T-cell (primary cell): ENCODE measurements around the gene A2M. TPM values are rescaled to one million over a fixed set of nuclear protein-coding genes. Genes with fewer than 3 reads are reported as not detected.
A peak's percentile ranks its signal among the peaks of the same experiment; 100 is the strongest.

ENCODE experiments used
- ATAC-seq, 4 experiments: fragments of 200-7000 bp in 3 of 4; fragments of 150-1000 bp in 1 of 4; cut with Tn5 transposase; replicated peaks in 1 of 4; 1 replicate in 3 of 4; 2 replicates in 1 of 4; pipeline ENCODE4 v1.10.0; 2021; ENCODE audit warnings: moderate library complexity in 3 of 4, mild to moderate bottlenecking in 2 of 4, moderate number of reproducible peaks in 1 of 4
- CTCF ChIA-PET, 2 donors: fragments of 300-600 bp; sonication (Branson Sonifier 250); formaldehyde crosslinking; loops; one replicate each; lab custom pipeline; 2022; ENCODE audit warnings: antibody characterized with exemption in 2 of 2; lab: Charles Lee
- POLR2A ChIA-PET, 2 donors: fragments of 300-600 bp; sonication (Branson Sonifier 250); formaldehyde crosslinking; loops; one replicate each; lab custom pipeline; 2022; ENCODE audit warnings: antibody characterized with exemption in 2 of 2; lab: Charles Lee
- DNase-seq, 35 experiments: peaks; one replicate each; pipeline versions ENCODE4 v3.0.0 to v3.0.0-alpha.2; 2013 to 2023
- H3K27ac ChIP-seq: one replicate; pipeline ENCODE4 v1.5.1; 2013; ENCODE audit warnings: low read length
- H3K27me3 ChIP-seq, 2 experiments: replicated peaks in 1 of 2; 1 replicate in 1 of 2; 2 replicates in 1 of 2; pipeline versions ENCODE4 v1.6.1 to v1.7.0; 2013; ENCODE audit warnings: low read length in 1 of 2, mixed read lengths in 1 of 2; ENCODE audit not compliant: control insufficient read depth in 2 of 2, insufficient read depth in 2 of 2; ENCODE audit errors: extremely low read depth in 1 of 2
- H3K36me3 ChIP-seq, 2 donors: 1 replicate in 1 of 2; 2 replicates in 1 of 2; pipeline versions ENCODE4 v1.6.1 to v1.7.0; 2013; ENCODE audit warnings: low read length in 1 of 2; ENCODE audit not compliant: control insufficient read depth in 2 of 2, insufficient read depth in 1 of 2; ENCODE audit errors: extremely low read depth in 1 of 2
- H3K4me1 ChIP-seq, 2 experiments: 1 replicate in 1 of 2; 2 replicates in 1 of 2; pipeline versions ENCODE4 v1.6.1 to v1.7.0; 2013; ENCODE audit warnings: low read length in 2 of 2, mixed read lengths in 1 of 2; ENCODE audit not compliant: insufficient read depth in 2 of 2, control insufficient read depth in 1 of 2; ENCODE audit errors: extremely low read depth in 1 of 2
- H3K4me3 ChIP-seq, 2 donors: 1 replicate in 1 of 2; 2 replicates in 1 of 2; pipeline versions ENCODE4 v1.5.1 to v1.7.0; 2013; ENCODE audit warnings: mild to moderate bottlenecking in 2 of 2, low read length in 1 of 2, moderate library complexity in 1 of 2; ENCODE audit not compliant: control insufficient read depth in 1 of 2; ENCODE audit errors: extremely low read depth in 1 of 2
- H3K9me3 ChIP-seq: 2 replicates; pipeline ENCODE4 v1.7.0; 2013
- H3K27ac Mint-ChIP-seq, 2 donors: one replicate each; pipeline ENCODE4 v1.8.0; 2020 to 2021; ENCODE audit warnings: mild to moderate bottlenecking in 2 of 2, mixed read lengths in 2 of 2
- H3K27me3 Mint-ChIP-seq, 2 donors: one replicate each; pipeline ENCODE4 v1.8.0; 2021 to 2022; ENCODE audit warnings: mixed read lengths in 2 of 2
- H3K36me3 Mint-ChIP-seq: one replicate; pipeline ENCODE4 v1.8.0; 2021; ENCODE audit warnings: mixed read lengths
- H3K4me1 Mint-ChIP-seq, 3 donors: one replicate each; pipeline ENCODE4 v1.8.0; 2020 to 2022; ENCODE audit warnings: mixed read lengths in 3 of 3, mild to moderate bottlenecking in 1 of 3
- H3K4me3 Mint-ChIP-seq, 3 donors: one replicate each; pipeline ENCODE4 v1.8.0; 2020 to 2022; ENCODE audit warnings: mild to moderate bottlenecking in 3 of 3, mixed read lengths in 3 of 3, moderate library complexity in 3 of 3
- H3K9me3 Mint-ChIP-seq, 3 donors: one replicate each; pipeline ENCODE4 v1.8.0; 2020 to 2022; ENCODE audit warnings: mixed read lengths in 3 of 3
- WGBS: methylation state at CpG from one replicate; pipeline ENCODE4 v1.1.5; 2013; ENCODE audit warnings: missing lambda C conversion rate; ENCODE audit not compliant: insufficient coverage; 5-methylcytosine and 5-hydroxymethylcytosine counted together
- total RNA-seq, 35 experiments: library from RNA in 6 of 35; stranded (reverse) in 6 of 35; fragments of 120-200 nt in 1 of 35; gene quantifications; one replicate each; pipeline versions ENCODE4 v1.2.1 to v1.2.4 and lab custom pipeline; 2013 to 2026

The A2M gene
- total RNA-seq, 5 donors from 2014 or later (not counting 1 experiment from before 2014, with no cell fraction given): 3.9 to 6.5 (median 4.9) TPM; not detected in 2

DNA sequence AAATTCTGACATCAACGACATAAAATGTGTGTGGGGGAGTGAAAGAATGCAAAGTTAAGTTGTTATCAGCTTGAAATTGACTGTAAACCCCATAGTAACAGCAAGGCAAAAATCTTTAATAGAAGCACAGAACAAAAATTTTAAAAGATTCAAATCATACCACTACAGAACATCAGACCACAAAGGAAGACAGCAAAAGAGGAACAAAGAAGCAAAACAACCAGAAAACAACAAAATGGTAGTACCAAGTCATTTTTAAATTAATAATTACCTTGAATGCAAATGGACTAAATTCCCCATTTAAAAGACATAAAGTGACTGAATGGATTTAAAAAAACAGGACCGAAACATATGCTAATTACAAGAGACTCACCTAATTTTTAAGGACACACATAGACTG is 31.3 kb downstream of the A2M start:
- Histone ChIP-seq H3K9me3 (no peaks in the 10 kb centered on the region), H3K27me3 (peaks cover 0 to 2% of the 10 kb centered on the region in 2 experiments), H3K4me3 (no peak overlapping the region), H3K36me3 (no peaks in the 10 kb centered on the region), H3K27ac (no peak overlapping the region), H3K4me1 (no peaks in the 10 kb centered on the region)
- Mint-ChIP-seq H3K27me3 (peaks cover 0 to 4% of the 10 kb centered on the region in 2 donors), H3K36me3 (peaks cover 24% of the 10 kb centered on the region), H3K4me3 (no peak overlapping the region), H3K4me1 (peaks cover 0 to 4% (median 0%) of the 10 kb centered on the region in 3 donors), H3K27ac (no peak overlapping the region), H3K9me3 (peaks cover 14 to 22% (median 16%) of the 10 kb centered on the region in 3 donors)
- ChIA-PET CTCF (no interaction called here), POLR2A (no interaction called here)
- DNase-seq (no peak), ATAC-seq (no peak)
- WGBS: no CpG with 5 or more reads among the region's 2 CpGs

DNA sequence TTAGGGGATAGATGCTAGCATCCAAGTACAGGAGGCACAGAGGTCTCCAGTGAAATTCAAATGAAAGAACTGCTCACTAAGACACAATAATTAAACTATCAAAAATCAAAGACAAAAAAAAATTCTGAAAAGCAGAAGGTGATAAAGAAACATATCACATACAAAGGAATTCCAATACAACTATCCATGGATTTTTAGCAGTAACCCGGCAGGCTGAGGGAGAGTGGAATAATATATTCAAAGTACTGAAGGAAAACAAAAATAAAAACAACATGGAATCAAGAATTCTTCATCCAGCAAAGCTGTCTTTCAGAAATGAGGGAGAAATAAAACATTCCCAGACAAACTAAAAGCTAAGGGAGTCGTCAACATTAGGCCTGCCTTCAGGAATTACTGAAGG is 31.9 kb downstream of the A2M start:
- H3K36me3 ChIP-seq: no peaks in the 10 kb centered on the region
- ChIA-PET CTCF (interaction anchor here in 1 of 2 donors (0.8 kb wide), 1 partner anchor 812 kb away, joined by 3 read pairs; no protein-coding TSS in a partner anchor), POLR2A (interaction anchor here in 1 of 2 donors (0.7 kb wide), 1 partner anchor 23 kb away, joined by 7 read pairs; no protein-coding TSS in a partner anchor)
- H3K4me3 ChIP-seq: no peak overlapping the region
- ATAC-seq (no peak), DNase-seq (no peak)
- Mint-ChIP-seq H3K9me3 (peaks cover 14 to 22% (median 16%) of the 10 kb centered on the region in 3 donors), H3K27ac (no peak overlapping the region), H3K4me1 (peaks cover 0 to 5% (median 0%) of the 10 kb centered on the region in 3 donors), H3K27me3 (peaks cover 0 to 4% of the 10 kb centered on the region in 2 donors), H3K4me3 (no peak overlapping the region), H3K36me3 (peaks cover 26% of the 10 kb centered on the region)
- H3K27ac ChIP-seq: no peak overlapping the region
- no CpG with 5 or more reads among the region's 2 CpGs for WGBS
- no peaks in the 10 kb centered on the region for H3K4me1 ChIP-seq
- no peaks in the 10 kb centered on the region for H3K9me3 ChIP-seq
- H3K27me3 ChIP-seq: peaks cover 0 to 2% of the 10 kb centered on the region in 2 experiments

DNA sequence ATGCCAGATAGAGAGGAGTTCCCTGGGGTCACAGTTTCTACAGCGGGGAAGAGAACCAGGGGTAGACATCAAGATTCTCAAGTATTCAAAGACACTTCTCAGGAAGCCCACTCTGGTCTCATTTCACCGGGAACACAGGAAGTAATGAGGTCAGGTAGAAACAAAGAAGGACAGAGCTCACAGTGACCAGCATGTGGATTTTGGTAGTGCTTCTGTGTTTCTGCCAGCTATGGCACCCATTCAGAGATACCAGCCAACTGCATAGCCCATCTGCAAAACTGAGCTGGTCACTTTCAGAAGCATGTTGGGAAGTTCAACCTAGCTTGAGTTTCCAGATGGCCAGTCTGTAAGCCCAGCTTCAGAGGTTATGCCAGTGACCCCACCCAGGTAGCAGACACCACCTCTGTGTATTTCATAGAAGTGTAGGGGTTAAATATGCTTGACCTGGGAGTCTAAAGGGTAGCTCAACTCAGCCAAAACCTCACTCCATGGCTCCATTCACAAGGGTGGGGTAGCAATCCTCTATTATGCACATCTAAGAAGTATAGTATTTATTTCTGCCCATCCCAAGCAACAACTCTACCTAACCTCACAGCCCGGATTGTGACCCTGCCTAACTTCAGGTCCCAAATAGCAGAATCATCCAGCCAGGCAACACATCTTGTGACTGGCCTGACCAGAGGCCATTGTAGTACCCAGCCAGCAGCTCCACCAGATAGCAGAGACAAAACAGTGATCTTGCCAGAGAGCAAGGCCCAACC is 33.9 kb downstream of the A2M start:
- POLR2A ChIA-PET: no interaction called here
- H3K9me3 Mint-ChIP-seq: peaks cover 14 to 22% (median 16%) of the 10 kb centered on the region in 3 donors
- peaks cover 39% of the 10 kb centered on the region for H3K36me3 Mint-ChIP-seq
- no peak overlapping the region for H3K27ac Mint-ChIP-seq
- peaks cover 0 to 4% of the 10 kb centered on the region in 2 donors for H3K36me3 ChIP-seq
- H3K4me3 ChIP-seq: no peak overlapping the region
- ATAC-seq (no peak), DNase-seq (no peak)
- peaks cover 0 to 5% (median 2%) of the 10 kb centered on the region in 3 donors for H3K4me1 Mint-ChIP-seq
- peaks cover 0 to 2% of the 10 kb centered on the region in 2 experiments for H3K27me3 ChIP-seq
- 100% methylated on average over 1 of the region's 3 CpGs for WGBS
- CTCF ChIA-PET: no interaction called here
- H3K27ac ChIP-seq: no peak overlapping the region
- H3K4me3 Mint-ChIP-seq: no peak overlapping the region
- H3K27me3 Mint-ChIP-seq: peaks cover 2 to 4% of the 10 kb centered on the region in 2 donors
- H3K4me1 ChIP-seq: no peaks in the 10 kb centered on the region
- no peaks in the 10 kb centered on the region for H3K9me3 ChIP-seq

DNA sequence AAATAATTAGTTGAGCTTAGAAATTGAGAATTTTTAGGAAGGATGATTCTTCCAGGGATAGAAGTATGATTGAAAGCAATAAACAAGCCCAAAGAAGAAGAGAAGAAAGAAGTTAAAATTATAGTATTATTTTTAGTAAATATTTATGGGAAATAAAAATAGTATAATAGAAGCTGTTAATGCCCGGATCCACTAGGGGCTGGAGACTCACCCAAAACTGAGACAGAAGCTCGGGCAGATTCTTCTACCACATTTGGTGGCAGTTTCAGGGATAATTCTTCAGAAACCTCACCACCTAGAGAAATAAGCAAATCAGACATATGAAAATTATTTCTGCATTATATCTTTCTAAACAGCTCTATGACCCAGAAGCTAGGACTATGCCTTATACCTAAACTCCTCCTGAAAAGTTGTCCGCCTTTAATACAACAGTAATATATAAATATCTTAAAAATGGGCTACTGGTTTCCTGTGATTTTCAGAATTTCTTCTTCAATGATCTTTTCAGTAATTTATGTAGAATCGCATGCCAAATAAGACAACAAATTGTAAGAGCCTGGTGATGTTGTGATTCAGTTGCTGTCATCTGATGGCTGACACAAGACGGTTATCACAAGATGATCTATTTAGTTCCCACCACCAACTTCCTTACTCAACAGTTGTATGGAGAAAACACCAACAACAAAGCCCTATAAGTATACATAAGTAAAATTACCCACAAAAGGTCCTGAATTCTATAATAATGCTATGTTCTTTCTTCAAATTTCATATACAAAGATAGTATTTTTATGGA is 35.6 kb downstream of the A2M start:
- no peak overlapping the region for H3K27ac ChIP-seq
- no peak for ATAC-seq
- CTCF ChIA-PET: no interaction called here
- H3K9me3 ChIP-seq: no peaks in the 10 kb centered on the region
- H3K27me3 ChIP-seq: peaks cover 0 to 2% of the 10 kb centered on the region in 2 experiments
- WGBS: 80% methylated on average over 1 of the region's 5 CpGs
- no peak overlapping the region for H3K4me3 Mint-ChIP-seq
- no peak overlapping the region for H3K4me3 ChIP-seq
- peaks cover 14 to 22% (median 16%) of the 10 kb centered on the region in 3 donors for H3K9me3 Mint-ChIP-seq
- POLR2A ChIA-PET: interaction anchor here in 1 of 2 donors (0.6 to 0.7 kb wide), 2 partner anchors 17 to 1276 kb away, joined by 4 read pairs; no protein-coding TSS in a partner anchor
- H3K36me3 ChIP-seq: peaks cover 0 to 4% of the 10 kb centered on the region in 2 donors
- H3K4me1 ChIP-seq: no peaks in the 10 kb centered on the region
- H3K27me3 Mint-ChIP-seq: peaks cover 2 to 4% of the 10 kb centered on the region in 2 donors
- no peak overlapping the region for H3K27ac Mint-ChIP-seq
- no peak for DNase-seq
- peaks cover 0 to 5% (median 2%) of the 10 kb centered on the region in 3 donors for H3K4me1 Mint-ChIP-seq
- H3K36me3 Mint-ChIP-seq: peaks cover 42% of the 10 kb centered on the region

DNA sequence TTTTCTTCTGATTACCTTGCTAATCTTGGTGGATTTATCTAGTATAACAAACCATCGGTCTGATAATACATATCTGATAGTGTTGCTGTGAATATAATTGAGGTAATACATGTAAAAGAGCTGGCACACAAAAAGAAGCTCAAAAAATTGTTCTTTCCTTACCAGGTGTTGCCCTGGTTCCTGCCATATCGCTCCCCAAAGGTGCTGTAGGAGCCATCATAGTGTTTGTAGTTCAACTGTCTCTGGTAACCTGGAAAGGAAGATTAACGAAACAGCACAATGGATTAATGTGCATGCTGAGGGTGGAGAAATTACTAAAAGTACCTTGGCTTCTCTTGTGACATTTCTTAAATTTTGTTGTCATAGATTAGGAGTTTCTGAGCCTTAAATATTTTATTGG is 36.6 kb downstream of the A2M start:
- ChIA-PET POLR2A (interaction anchor here in 1 of 2 donors (0.7 kb wide), 1 partner anchor 18 kb away, joined by 4 read pairs; no protein-coding TSS in a partner anchor), CTCF (interaction anchor here (0.6 to 0.8 kb wide), 2 partner anchors 37 to 570 kb away, joined by 3 read pairs; no protein-coding TSS in a partner anchor)
- H3K27ac ChIP-seq: no peak overlapping the region
- WGBS: 100% methylated on average over 2 of the region's 3 CpGs
- H3K4me3 Mint-ChIP-seq: no peak overlapping the region
- H3K27ac Mint-ChIP-seq: peak overlapping the region in 1 of 2 donors; percentile 5
- H3K27me3 ChIP-seq: peaks cover 0 to 2% of the 10 kb centered on the region in 2 experiments
- H3K27me3 Mint-ChIP-seq: peaks cover 2 to 4% of the 10 kb centered on the region in 2 donors
- DNase-seq (no peak), ATAC-seq (no peak)
- H3K4me1 ChIP-seq: no peaks in the 10 kb centered on the region
- peaks cover 0 to 4% of the 10 kb centered on the region in 2 donors for H3K36me3 ChIP-seq
- H3K9me3 Mint-ChIP-seq: peaks cover 7 to 16% (median 10%) of the 10 kb centered on the region in 3 donors
- peaks cover 0 to 5% (median 2%) of the 10 kb centered on the region in 3 donors for H3K4me1 Mint-ChIP-seq
- peaks cover 44% of the 10 kb centered on the region for H3K36me3 Mint-ChIP-seq
- H3K4me3 ChIP-seq: no peak overlapping the region
- H3K9me3 ChIP-seq: no peaks in the 10 kb centered on the region
